HEK293 (cell line): ENCODE data around the gene ITPRIPL2.

ENCODE experiments used
- CTCF ChIA-PET: fragments of 350-600 bp; formaldehyde crosslinking; extraction: SDS; loops from one replicate; lab custom pipeline; 2021; ENCODE audit warnings: antibody characterized with exemption; lab: Yijun Ruan, JAX
- POLR2A ChIA-PET: fragments of 300-600 bp; formaldehyde crosslinking; extraction: SDS; loops from one replicate; lab custom pipeline; 2020; ENCODE audit warnings: antibody characterized with exemption, inconsistent platforms; lab: Yijun Ruan, JAX
- H3K27ac ChIP-seq: fragments of 200-500 bp; sonication (Bioruptor generic); 2 replicates; pipeline ENCODE4 v1.5.1; 2014; ENCODE audit warnings: low read depth, low read length, control low read depth, inconsistent platforms; ENCODE audit errors: extremely low read depth
- H3K36me3 ChIP-seq, 2 experiments: fragments of 200-500 bp in 1 of 2; sonication (Bioruptor generic) in 1 of 2; 1 replicate in 1 of 2; 2 replicates in 1 of 2; pipeline ENCODE4 v1.5.1; 2014 to 2017; ENCODE audit warnings: inconsistent platforms in 2 of 2, low read length in 2 of 2; ENCODE audit not compliant: control insufficient read depth in 2 of 2, insufficient read depth in 1 of 2
- H3K4me1 ChIP-seq: fragments of 200-500 bp; sonication (Bioruptor generic); 2 replicates; pipeline ENCODE4 v1.5.1; 2014; ENCODE audit warnings: mild to moderate bottlenecking, low read length, inconsistent platforms; ENCODE audit not compliant: control insufficient read depth, insufficient read depth
- H3K4me3 ChIP-seq: 2 replicates; pipeline ENCODE4 v1.5.1; 2011; ENCODE audit warnings: low read depth, mild to moderate bottlenecking, control low read depth, low read length, moderate library complexity
- H3K9me3 ChIP-seq: fragments of 200-500 bp; sonication (Bioruptor generic); 2 replicates; pipeline ENCODE4 v1.5.1; 2014; ENCODE audit warnings: low read depth, low read length, inconsistent platforms; ENCODE audit not compliant: control insufficient read depth, insufficient read depth
- GLI4 ChIP-seq: fragments of 450-650 bp; formaldehyde crosslinking; IDR thresholded peaks from 2 replicates; pipeline ENCODE4 v1.5.1; 2016; ENCODE audit warnings: missing biosample characterization, missing genetic modification characterization
- IKZF3 ChIP-seq: fragments of 450-650 bp; IDR thresholded peaks from 2 replicates; pipeline ENCODE4 v1.5.0; 2018; ENCODE audit warnings: missing biosample characterization, mild to moderate bottlenecking, missing genetic modification characterization, moderate library complexity
- SCRT1 ChIP-seq: fragments of 450-650 bp; formaldehyde crosslinking; IDR thresholded peaks from 2 replicates; pipeline ENCODE4 v1.5.1; 2016; ENCODE audit warnings: missing biosample characterization, missing genetic modification characterization, borderline replicate concordance
- SCRT2 ChIP-seq: fragments of 450-650 bp; formaldehyde crosslinking; IDR thresholded peaks from 2 replicates; pipeline ENCODE4 v1.5.1; 2016; ENCODE audit warnings: missing biosample characterization, missing genetic modification characterization
- SP3 ChIP-seq: fragments of 450-650 bp; formaldehyde crosslinking; IDR thresholded peaks from 2 replicates; pipeline ENCODE4 v1.5.1; 2016; ENCODE audit warnings: missing biosample characterization, missing genetic modification characterization
- ZBTB20 ChIP-seq: fragments of 450-650 bp; formaldehyde crosslinking; IDR thresholded peaks from 2 replicates; pipeline ENCODE4 v1.5.1; 2016; ENCODE audit warnings: missing biosample characterization, missing genetic modification characterization
- ZBTB44 ChIP-seq: fragments of 450-650 bp; IDR thresholded peaks from 2 replicates; pipeline ENCODE4 v1.5.1; 2018; ENCODE audit warnings: missing biosample characterization, mild to moderate bottlenecking, missing genetic modification characterization
- ZNF10 ChIP-seq: fragments of 450-650 bp; formaldehyde crosslinking; IDR thresholded peaks from 2 replicates; pipeline ENCODE4 v1.5.1; 2017; ENCODE audit warnings: missing biosample characterization, missing genetic modification characterization
- ZNF114 ChIP-seq: fragments of 450-650 bp; formaldehyde crosslinking; IDR thresholded peaks from 2 replicates; pipeline ENCODE4 v1.5.0; 2017; ENCODE audit warnings: missing biosample characterization, missing genetic modification characterization
- ZNF121 ChIP-seq: fragments of 450-650 bp; formaldehyde crosslinking; IDR thresholded peaks from 2 replicates; pipeline ENCODE4 v1.5.1; 2016; ENCODE audit warnings: missing biosample characterization, missing genetic modification characterization
- ZNF132 ChIP-seq: fragments of 450-650 bp; formaldehyde crosslinking; IDR thresholded peaks from 2 replicates; pipeline ENCODE4 v1.5.1; 2017; ENCODE audit warnings: missing biosample characterization, missing genetic modification characterization, borderline replicate concordance
- ZNF138 ChIP-seq: fragments of 450-650 bp; formaldehyde crosslinking; IDR thresholded peaks from 2 replicates; pipeline ENCODE4 v1.5.1; 2016; ENCODE audit warnings: missing biosample characterization, missing genetic modification characterization, borderline replicate concordance
- ZNF266 ChIP-seq: fragments of 450-650 bp; formaldehyde crosslinking; IDR thresholded peaks from 2 replicates; pipeline ENCODE4 v1.5.1; 2016; ENCODE audit warnings: missing biosample characterization, missing genetic modification characterization, low read depth
- ZNF416 ChIP-seq: fragments of 450-650 bp; formaldehyde crosslinking; IDR thresholded peaks from 2 replicates; pipeline ENCODE4 v1.5.1; 2016; ENCODE audit warnings: missing biosample characterization, missing genetic modification characterization
- ZNF544 ChIP-seq: fragments of 450-650 bp; formaldehyde crosslinking; IDR thresholded peaks from 2 replicates; pipeline ENCODE4 v1.5.0; 2017; ENCODE audit warnings: missing biosample characterization, missing genetic modification characterization
- ZNF561 ChIP-seq: fragments of 450-650 bp; IDR thresholded peaks from 2 replicates; pipeline ENCODE4 v1.5.1; 2018; ENCODE audit warnings: missing biosample characterization, missing genetic modification characterization, borderline replicate concordance
- ZNF623 ChIP-seq: fragments of 450-650 bp; formaldehyde crosslinking; IDR thresholded peaks from 2 replicates; pipeline ENCODE4 v1.5.1; 2016; ENCODE audit warnings: missing biosample characterization, missing genetic modification characterization
- ZNF707 ChIP-seq: fragments of 450-650 bp; formaldehyde crosslinking; IDR thresholded peaks from 2 replicates; pipeline ENCODE4 v1.5.1; 2016; ENCODE audit warnings: missing biosample characterization, missing genetic modification characterization
- ZSCAN18 ChIP-seq: fragments of 450-650 bp; formaldehyde crosslinking; IDR thresholded peaks from 2 replicates; pipeline ENCODE4 v1.5.1; 2016; ENCODE audit warnings: missing biosample characterization, missing genetic modification characterization
- TF ChIP-seq, protein P1 (sequence below): fragments of 450-650 bp; formaldehyde crosslinking; IDR thresholded peaks from 2 replicates; pipeline ENCODE4 v1.5.1; 2017; ENCODE audit warnings: missing biosample characterization, missing genetic modification characterization

The ITPRIPL2 gene

GRCh38 chr16:19086322-19087199 is 27.2 kb upstream of the ITPRIPL2 start (continued):
- TF ChIP-seq ZBTB44 (tag by site-specific recombination), result peak; percentile 41
- peak; percentile 80 for TF ChIP-seq ZNF121
- TF ChIP-seq ZNF561 (tag by site-specific recombination), result peak; percentile 44; the same call in 1 of the 2 replicates
- TF ChIP-seq IKZF3 (tag by site-specific recombination), result peak; percentile 50; the same call in 1 of the 2 replicates
- no peak for TF ChIP-seq GLI4 (tag by site-specific recombination)
- peak; percentile 43; the same call in 1 of the 2 replicates for TF ChIP-seq SP3 (tag by site-specific recombination)

- ChIA-PET CTCF (interaction anchor here (0.7 kb wide), 2 partner anchors 81 to 373 kb away, joined by 3 to 5 read pairs; no protein-coding TSS in a partner anchor), POLR2A (interaction anchor here (1.3 kb wide), 1 partner anchor 50 kb away, joined by 3 read pairs; no protein-coding TSS in a partner anchor)
- Histone ChIP-seq H3K4me1 (peaks cover 4% of the 10 kb centered on the region), H3K36me3 (no peaks in the 10 kb centered on the region), H3K27ac (no peak overlapping the region), H3K4me3 (no peak overlapping the region), H3K9me3 (no peaks in the 10 kb centered on the region)
- TF ChIP-seq SCRT2 (tag by site-specific recombination) (peak; percentile 76), SCRT1 (tag by site-specific recombination) (peak; percentile 62; the same call in 1 of the 2 replicates), ZNF623 (tag by site-specific recombination) (no peak), ZNF544 (tag by site-specific recombination) (no peak)
Observed at GRCh38 chr16:19088341-19088916, 25.3 kb upstream of the ITPRIPL2 start.

- TF ChIP-seq, protein P1, sequence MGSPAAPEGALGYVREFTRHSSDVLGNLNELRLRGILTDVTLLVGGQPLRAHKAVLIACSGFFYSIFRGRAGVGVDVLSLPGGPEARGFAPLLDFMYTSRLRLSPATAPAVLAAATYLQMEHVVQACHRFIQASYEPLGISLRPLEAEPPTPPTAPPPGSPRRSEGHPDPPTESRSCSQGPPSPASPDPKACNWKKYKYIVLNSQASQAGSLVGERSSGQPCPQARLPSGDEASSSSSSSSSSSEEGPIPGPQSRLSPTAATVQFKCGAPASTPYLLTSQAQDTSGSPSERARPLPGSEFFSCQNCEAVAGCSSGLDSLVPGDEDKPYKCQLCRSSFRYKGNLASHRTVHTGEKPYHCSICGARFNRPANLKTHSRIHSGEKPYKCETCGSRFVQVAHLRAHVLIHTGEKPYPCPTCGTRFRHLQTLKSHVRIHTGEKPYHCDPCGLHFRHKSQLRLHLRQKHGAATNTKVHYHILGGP (tag by site-specific recombination), result no peak
- Histone ChIP-seq H3K4me3 (no peak overlapping the region), H3K9me3 (no peaks in the 10 kb centered on the region), H3K27ac (no peak overlapping the region), H3K4me1 (peaks cover 4% of the 10 kb centered on the region), H3K36me3 (no peaks in the 10 kb centered on the region)
- POLR2A ChIA-PET, result interaction anchor here (0.7 to 1.3 kb wide), 2 partner anchors 49 to 429 kb away, joined by 3 to 9 read pairs; no protein-coding TSS in a partner anchor
- CTCF ChIA-PET, result no interaction called here
Observed at GRCh38 chr16:19089410-19089955, 24.3 kb upstream of the ITPRIPL2 start.

GRCh38 chr16:19090916-19091315 is 22.8 kb upstream of the ITPRIPL2 start:
- no peak overlapping the region for H3K27ac ChIP-seq
- no peaks in the 10 kb centered on the region for H3K9me3 ChIP-seq
- ChIA-PET POLR2A (no interaction called here), CTCF (no interaction called here)
- no peak overlapping the region for H3K4me3 ChIP-seq
- TF ChIP-seq ZNF266 (tag by site-specific recombination) (no peak), ZBTB20 (no peak), ZNF416 (tag by site-specific recombination) (peak; percentile 70), ZNF10 (tag by site-specific recombination) (0 out of 2 replicates have a peak, but pooled peaks have one; percentile 63), ZNF114 (no peak), ZNF707 (tag by site-specific recombination) (no peak), ZNF138 (tag by site-specific recombination) (no peak), ZSCAN18 (no peak), ZNF132 (tag by site-specific recombination) (no peak)
- peaks cover 1% of the 10 kb centered on the region for H3K4me1 ChIP-seq
- H3K36me3 ChIP-seq, result no peaks in the 10 kb centered on the region
